Endodermal cell (in vitro differentiated cells): ENCODE results near the gene FANCE. TPM values are rescaled to one million over a fixed set of nuclear protein-coding genes. Genes with fewer than 3 reads are reported as not detected.

Experiments
- DNase-seq: peaks from one replicate; pipeline ENCODE4 v3.0.0-alpha.2; 2017
- H3K27ac ChIP-seq: 2 replicates; pipeline ENCODE4 v1.5.1; 2013; ENCODE audit warnings: mild to moderate bottlenecking, low read depth, low read length, moderate library complexity
- H3K27me3 ChIP-seq: 2 replicates; pipeline ENCODE4 v1.6.1; 2013; ENCODE audit warnings: mild to moderate bottlenecking, low read length, moderate library complexity; ENCODE audit not compliant: insufficient read depth, control insufficient read depth, poor library complexity, severe bottlenecking
- H3K36me3 ChIP-seq: 2 replicates; pipeline ENCODE4 v1.7.0; 2013; ENCODE audit warnings: mild to moderate bottlenecking, low read length, moderate library complexity; ENCODE audit not compliant: control insufficient read depth, insufficient read depth
- H3K4me1 ChIP-seq: one replicate; pipeline ENCODE4 v1.7.0; 2013; ENCODE audit warnings: low read length; ENCODE audit not compliant: control insufficient read depth, insufficient read depth
- H3K4me3 ChIP-seq: 2 replicates; pipeline ENCODE4 v1.5.1; 2013; ENCODE audit warnings: mild to moderate bottlenecking, low read length, moderate library complexity
- H3K9ac ChIP-seq: 2 replicates; pipeline ENCODE4 v1.6.1; 2013; ENCODE audit warnings: mild to moderate bottlenecking, low read length, moderate library complexity; ENCODE audit not compliant: poor library complexity, severe bottlenecking; ENCODE audit errors: extremely low read depth
- H3K9me3 ChIP-seq: 2 replicates; pipeline ENCODE4 v1.6.1; 2013; ENCODE audit warnings: mild to moderate bottlenecking, low read length, moderate library complexity; ENCODE audit not compliant: control insufficient read depth
- H3K27ac Mint-ChIP-seq: 2 replicates; pipeline ENCODE4 v1.8.0; 2020; ENCODE audit warnings: mixed read lengths
- H3K27me3 Mint-ChIP-seq: 2 replicates; pipeline ENCODE4 v1.8.0; 2021; ENCODE audit warnings: mild to moderate bottlenecking, mixed read lengths; ENCODE audit not compliant: insufficient read depth
- H3K36me3 Mint-ChIP-seq: 2 replicates; pipeline ENCODE4 v1.8.0; 2020; ENCODE audit warnings: low read depth, mixed read lengths
- H3K4me1 Mint-ChIP-seq: 2 replicates; pipeline ENCODE4 v1.8.0; 2020; ENCODE audit warnings: mixed read lengths
- H3K4me3 Mint-ChIP-seq: 2 replicates; pipeline ENCODE4 v1.8.0; 2020; ENCODE audit warnings: mild to moderate bottlenecking, moderate library complexity, mixed read lengths
- H3K9me3 Mint-ChIP-seq: 2 replicates; pipeline ENCODE4 v1.8.0; 2020; ENCODE audit warnings: mild to moderate bottlenecking, mixed read lengths
- WGBS, 2 experiments: methylation state at CpG; one replicate each; pipeline versions ENCODE4 v1.1.5 to v1.1.7; 2013; ENCODE audit warnings: missing lambda C conversion rate in 2 of 2, mixed read lengths in 1 of 2; ENCODE audit not compliant: insufficient coverage in 1 of 2, insufficient read length in 1 of 2; 5-methylcytosine and 5-hydroxymethylcytosine counted together
- total RNA-seq, 2 donors: library from RNA; stranded (reverse); fragmentation: NEBNext Ultra II Directional in 1 of 2; extraction: Animal tissue kit (Norgen Biotek cat#: 25700) in 1 of 2; gene quantifications; 2 replicates in 1 of 2; 3 replicates in 1 of 2; pipeline ENCODE4 v1.2.1, GENCODE V29; 2021
- TF ChIP-seq, protein P1 (sequence below): fragments of 200-600 bp; sonication (generic); conservative IDR thresholded peaks from 2 replicates; pipeline ENCODE4 v1.5.0; 2021; ENCODE audit warnings: antibody characterized with exemption, mild to moderate bottlenecking

FANCE gene
- total RNA-seq, 2 donors from 2014 or later, result 13.5 to 16.4 TPM

GRCh38 chr6:35499372-35499771, 47.2 kb downstream of the FANCE start:
- DNase-seq, result no peak
- Histone ChIP-seq H3K27me3 (no peaks in the 10 kb centered on the region), H3K27ac (no peak overlapping the region), H3K4me3 (no peak overlapping the region), H3K9me3 (no peaks in the 10 kb centered on the region), H3K36me3 (no peaks in the 10 kb centered on the region), H3K4me1 (peaks cover 8% of the 10 kb centered on the region), H3K9ac (no peak overlapping the region)
- Mint-ChIP-seq H3K4me1 (peaks cover 21% of the 10 kb centered on the region), H3K27ac (no peak overlapping the region), H3K36me3 (no peaks in the 10 kb centered on the region), H3K4me3 (no peak overlapping the region), H3K27me3 (peaks cover 16% of the 10 kb centered on the region), H3K9me3 (no peaks in the 10 kb centered on the region)
- whole genome bisulfite sequencing, 2 experiments, result 92 to 94% methylated on average over 4 of the region's 4 CpGs
- TF ChIP-seq, protein P1, sequence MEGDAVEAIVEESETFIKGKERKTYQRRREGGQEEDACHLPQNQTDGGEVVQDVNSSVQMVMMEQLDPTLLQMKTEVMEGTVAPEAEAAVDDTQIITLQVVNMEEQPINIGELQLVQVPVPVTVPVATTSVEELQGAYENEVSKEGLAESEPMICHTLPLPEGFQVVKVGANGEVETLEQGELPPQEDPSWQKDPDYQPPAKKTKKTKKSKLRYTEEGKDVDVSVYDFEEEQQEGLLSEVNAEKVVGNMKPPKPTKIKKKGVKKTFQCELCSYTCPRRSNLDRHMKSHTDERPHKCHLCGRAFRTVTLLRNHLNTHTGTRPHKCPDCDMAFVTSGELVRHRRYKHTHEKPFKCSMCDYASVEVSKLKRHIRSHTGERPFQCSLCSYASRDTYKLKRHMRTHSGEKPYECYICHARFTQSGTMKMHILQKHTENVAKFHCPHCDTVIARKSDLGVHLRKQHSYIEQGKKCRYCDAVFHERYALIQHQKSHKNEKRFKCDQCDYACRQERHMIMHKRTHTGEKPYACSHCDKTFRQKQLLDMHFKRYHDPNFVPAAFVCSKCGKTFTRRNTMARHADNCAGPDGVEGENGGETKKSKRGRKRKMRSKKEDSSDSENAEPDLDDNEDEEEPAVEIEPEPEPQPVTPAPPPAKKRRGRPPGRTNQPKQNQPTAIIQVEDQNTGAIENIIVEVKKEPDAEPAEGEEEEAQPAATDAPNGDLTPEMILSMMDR, result no peak

- WGBS, 2 experiments, result 79 to 83% methylated on average over 4 to 6 of the region's 6 CpGs
- Histone ChIP-seq H3K27ac (no peak overlapping the region), H3K27me3 (no peaks in the 10 kb centered on the region), H3K4me1 (peaks cover 3% of the 10 kb centered on the region), H3K4me3 (no peak overlapping the region), H3K9me3 (no peaks in the 10 kb centered on the region), H3K9ac (no peak overlapping the region), H3K36me3 (no peaks in the 10 kb centered on the region)
- DNase-seq, result peak; percentile 56
- H3K36me3 Mint-ChIP-seq, result no peaks in the 10 kb centered on the region
- H3K27ac Mint-ChIP-seq, result no peak overlapping the region
- H3K4me1 Mint-ChIP-seq, result peaks cover 13% of the 10 kb centered on the region
- TF ChIP-seq, protein P1, result no peak
- no peak overlapping the region for H3K4me3 Mint-ChIP-seq
- peaks cover 20% of the 10 kb centered on the region for H3K27me3 Mint-ChIP-seq
- H3K9me3 Mint-ChIP-seq, result no peaks in the 10 kb centered on the region
Observed at GRCh38 chr6:35500782-35501181, 48.6 kb downstream of the FANCE start.

DNA sequence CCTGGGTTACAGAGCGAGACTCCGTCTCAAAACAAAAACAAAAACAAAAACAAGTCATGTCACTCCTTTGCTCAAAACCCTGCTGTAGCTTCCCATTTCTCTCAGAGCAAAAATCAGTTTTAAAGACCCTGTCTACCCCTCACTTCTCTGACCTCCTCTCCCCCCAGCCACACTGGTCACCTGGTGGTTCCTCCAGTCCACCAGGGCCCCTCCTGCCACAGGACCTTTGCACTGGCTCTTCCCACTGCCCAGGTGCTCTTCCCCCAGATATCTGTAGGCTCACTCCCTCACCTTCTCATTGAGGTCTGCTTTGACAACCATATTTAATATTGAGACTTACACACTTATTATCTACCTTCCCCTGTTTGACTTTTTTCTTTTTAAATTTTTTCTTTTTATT, 49.6 kb downstream of the FANCE start:
- no peak overlapping the region for H3K27ac ChIP-seq
- no peaks in the 10 kb centered on the region for H3K9me3 ChIP-seq
- H3K27me3 ChIP-seq, result no peaks in the 10 kb centered on the region
- Mint-ChIP-seq H3K4me3 (no peak overlapping the region), H3K27me3 (peaks cover 28% of the 10 kb centered on the region), H3K27ac (no peak overlapping the region), H3K4me1 (peaks cover 13% of the 10 kb centered on the region), H3K36me3 (no peaks in the 10 kb centered on the region), H3K9me3 (no peaks in the 10 kb centered on the region)
- H3K4me1 ChIP-seq, result peaks cover 3% of the 10 kb centered on the region
- 94 to 100% methylated on average over 1 to 2 of the region's 2 CpGs for WGBS, 2 experiments
- H3K9ac ChIP-seq, result no peak overlapping the region
- no peaks in the 10 kb centered on the region for H3K36me3 ChIP-seq
- no peak for DNase-seq
- TF ChIP-seq, protein P1, result no peak
- no peak overlapping the region for H3K4me3 ChIP-seq
